ENCODE results near the gene HOTAIR.

The HOTAIR gene

DNA sequence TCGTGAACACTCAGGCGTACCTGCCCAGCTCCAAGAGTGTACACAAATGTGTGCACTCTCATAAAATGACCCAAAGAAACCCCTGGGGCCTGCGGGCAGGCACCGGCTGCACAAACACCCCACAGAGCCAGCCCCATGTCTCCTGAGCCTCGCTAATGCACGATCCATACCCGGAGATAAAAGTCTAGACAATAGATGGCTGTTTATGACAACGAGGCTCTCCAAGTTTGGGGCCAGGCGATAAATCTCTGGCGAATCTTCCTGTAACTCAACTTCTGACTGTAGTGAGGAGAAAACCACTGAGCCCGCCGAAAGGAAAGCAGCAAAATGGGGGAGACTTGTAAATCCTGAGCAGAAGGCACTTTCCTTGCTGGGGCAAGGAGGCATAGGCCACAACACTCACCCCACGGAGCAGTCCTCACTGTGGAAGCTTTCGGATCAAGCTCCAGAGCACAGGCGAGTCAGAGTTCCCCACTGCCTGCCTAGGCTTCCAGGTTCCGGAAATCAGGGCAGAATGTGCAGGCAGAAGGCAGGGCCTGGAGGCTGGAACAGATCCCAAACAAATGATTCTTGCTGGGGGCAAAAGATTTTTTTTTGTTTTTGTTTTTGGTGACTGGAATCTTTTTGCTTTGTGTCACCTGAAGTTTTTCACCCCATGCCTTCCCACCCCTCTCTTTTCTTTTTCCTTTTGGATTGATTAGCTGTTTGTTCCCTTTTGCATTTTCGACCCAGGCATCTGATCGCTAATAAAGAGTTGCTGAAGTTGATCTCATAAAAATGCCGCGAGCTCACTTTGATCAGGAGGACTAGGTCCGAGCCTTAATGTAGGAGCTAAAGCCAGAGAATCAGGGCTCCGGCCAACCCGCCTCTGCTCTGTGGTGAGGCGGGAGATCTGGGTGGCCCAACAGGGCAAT lies 6.3 kb downstream of the HOTAIR start:
- TF ChIP-seq, protein P1, sequence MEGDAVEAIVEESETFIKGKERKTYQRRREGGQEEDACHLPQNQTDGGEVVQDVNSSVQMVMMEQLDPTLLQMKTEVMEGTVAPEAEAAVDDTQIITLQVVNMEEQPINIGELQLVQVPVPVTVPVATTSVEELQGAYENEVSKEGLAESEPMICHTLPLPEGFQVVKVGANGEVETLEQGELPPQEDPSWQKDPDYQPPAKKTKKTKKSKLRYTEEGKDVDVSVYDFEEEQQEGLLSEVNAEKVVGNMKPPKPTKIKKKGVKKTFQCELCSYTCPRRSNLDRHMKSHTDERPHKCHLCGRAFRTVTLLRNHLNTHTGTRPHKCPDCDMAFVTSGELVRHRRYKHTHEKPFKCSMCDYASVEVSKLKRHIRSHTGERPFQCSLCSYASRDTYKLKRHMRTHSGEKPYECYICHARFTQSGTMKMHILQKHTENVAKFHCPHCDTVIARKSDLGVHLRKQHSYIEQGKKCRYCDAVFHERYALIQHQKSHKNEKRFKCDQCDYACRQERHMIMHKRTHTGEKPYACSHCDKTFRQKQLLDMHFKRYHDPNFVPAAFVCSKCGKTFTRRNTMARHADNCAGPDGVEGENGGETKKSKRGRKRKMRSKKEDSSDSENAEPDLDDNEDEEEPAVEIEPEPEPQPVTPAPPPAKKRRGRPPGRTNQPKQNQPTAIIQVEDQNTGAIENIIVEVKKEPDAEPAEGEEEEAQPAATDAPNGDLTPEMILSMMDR (IDR thresholded peaks at IDR 0.05; ENCODE audit: extremely low read depth, missing control alignments): no peak

DNA sequence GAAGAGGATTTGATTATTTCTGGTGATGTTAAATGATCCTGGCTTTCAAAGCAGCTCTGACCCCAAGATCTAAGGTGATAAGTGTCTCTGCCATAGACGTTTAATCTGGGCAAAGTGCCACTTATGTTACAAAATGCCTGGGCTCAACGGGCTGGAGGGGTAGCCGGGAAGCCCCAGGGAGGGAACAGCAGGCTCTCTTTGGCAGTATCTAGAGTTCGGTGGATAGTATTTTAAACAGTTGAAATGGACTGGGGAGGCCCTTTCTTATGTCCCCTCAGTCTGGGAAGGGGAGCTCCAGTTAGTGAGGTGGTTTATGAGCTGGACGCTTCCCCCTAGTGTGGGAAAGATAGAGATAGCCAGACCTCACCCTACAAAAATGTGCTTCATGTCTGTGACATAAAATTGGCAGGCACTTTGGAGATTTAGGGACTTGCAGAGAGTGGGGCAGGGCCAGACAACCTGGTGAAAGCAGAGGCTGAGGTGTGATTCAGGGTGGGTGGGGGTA lies 7.3 kb downstream of the HOTAIR start:
- DNase-seq (ENCODE audit: low spot score): no peak
- TF ChIP-seq, protein P1 (IDR thresholded peaks at IDR 0.05; ENCODE audit: extremely low read depth, missing control alignments): no peak

More for the DNA sequence above, 6.3 kb downstream of the HOTAIR start:
- DNase-seq (ENCODE audit: low spot score): no peak

DNA sequence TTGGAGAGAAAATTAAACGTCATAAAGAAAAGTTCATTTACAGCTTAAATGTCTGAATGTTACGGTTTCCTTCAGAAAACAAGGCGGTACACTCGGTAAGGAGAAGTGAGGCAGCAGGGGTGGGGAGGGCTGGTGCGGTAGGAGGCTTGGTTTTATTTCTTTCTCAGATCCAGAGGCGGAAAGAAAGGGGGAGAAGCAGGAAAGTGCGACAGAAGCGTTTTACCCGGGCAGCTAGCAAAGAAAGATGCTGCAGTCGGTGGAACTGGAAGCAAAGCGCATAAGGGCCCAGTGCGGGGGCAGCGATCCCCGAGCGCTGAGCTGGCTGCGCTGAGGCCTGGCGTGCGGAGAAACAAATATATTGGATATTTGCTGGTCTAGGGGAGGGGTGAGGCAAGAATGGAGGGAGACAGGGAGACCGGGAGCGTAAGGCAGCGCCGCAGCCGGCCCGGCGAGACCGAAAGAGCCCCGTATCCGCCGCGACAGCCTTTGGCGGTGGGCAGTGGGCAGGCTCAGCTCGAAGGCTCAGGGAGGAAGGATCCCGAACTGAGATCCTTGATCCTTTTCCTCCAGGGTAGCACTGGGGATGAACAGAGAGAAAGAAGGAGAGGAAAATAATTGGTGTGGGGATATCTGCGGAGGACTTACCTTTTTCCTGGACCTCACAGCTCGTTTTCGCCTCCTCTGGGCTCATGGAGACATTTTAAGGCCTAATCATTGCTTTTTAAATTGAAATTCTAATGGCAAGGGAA lies 8.2 kb downstream of the HOTAIR start:
- TF ChIP-seq, protein P1 (IDR thresholded peaks at IDR 0.05; ENCODE audit: extremely low read depth, missing control alignments): no peak
- no peak for DNase-seq (ENCODE audit: low spot score)

DNA sequence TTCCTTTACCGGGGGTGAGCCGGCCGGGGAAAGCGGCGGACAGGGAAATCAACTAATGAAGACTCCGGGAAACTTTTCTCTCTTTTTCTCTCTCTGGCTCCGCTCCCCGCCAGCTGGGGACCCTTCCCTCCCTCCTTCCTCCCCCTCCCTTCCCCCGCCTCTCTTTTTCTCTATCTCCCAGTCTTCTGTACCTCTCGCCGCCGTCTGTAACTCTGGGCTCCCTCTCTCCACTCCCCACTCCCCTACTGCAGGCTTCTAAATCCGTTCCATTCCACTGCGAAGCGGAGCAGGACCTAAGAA lies 8.7 kb downstream of the HOTAIR start:
- TF ChIP-seq, protein P1 (IDR thresholded peaks at IDR 0.05; ENCODE audit: extremely low read depth, missing control alignments): no peak

DNA sequence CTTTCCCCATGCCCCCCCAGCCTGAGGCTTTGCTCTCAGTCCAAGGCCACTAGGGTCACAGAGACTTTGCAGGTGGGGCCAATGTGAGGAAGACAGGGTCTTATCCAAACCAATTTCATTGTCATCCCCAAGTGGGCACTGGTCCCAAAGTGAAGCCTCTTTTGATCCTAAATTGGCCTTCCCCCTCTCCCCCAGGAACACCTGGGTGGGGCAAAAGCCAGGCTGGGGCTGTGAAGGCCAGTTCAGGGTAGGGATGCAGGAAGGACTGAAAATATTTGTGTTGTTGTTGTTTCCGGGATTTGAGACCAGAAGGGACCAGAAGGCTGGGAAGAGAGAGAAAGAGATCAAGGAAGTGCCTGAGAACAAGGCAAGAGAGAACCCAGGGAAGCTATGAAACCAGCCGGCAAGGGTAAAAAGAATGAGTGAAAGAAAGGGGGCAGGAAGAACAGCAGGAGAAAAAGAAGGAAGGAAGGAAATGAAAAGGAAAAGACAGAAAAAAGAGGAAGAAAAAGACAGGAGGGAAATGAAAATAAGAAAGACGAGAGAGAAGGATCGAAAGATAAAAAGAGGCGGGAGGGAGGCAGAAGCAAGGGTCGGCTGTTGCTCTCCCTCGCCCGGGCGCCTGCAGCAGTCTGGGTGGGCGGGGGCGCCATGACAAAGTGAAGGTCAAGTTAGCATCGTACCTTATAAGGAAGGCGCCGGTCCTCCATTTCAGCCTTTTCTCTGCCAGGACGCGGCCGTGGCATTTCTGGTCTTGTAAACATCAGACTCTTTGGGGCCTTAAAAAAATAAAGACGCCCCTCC lies 9.3 kb downstream of the HOTAIR start:
- DNase-seq (ENCODE audit: low spot score): no peak

More for the DNA sequence above, 8.7 kb downstream of the HOTAIR start:
- DNase-seq (ENCODE audit: low spot score): no peak

DNA sequence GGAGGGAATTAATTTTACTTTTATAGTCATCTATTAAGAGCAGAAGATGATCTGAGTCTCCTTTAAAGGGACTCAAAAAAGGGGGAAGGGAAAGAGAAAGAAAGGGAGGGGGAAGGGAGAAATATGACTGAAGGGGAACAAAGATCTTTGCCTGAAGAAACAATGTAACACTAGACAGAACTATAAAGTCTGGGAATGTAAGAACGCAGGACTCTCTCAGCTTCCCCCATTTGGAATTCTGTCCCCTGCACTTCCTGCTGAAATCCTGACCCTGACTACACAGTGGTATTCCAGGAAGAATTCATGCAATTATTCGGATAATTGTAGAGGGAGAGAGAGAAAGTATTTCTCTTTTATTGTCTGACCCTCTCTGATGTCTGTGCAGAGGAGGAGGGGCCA lies 10.4 kb downstream of the HOTAIR start:
- DNase-seq (ENCODE audit: low spot score): no peak
- TF ChIP-seq, protein P1 (IDR thresholded peaks at IDR 0.05; ENCODE audit: extremely low read depth, missing control alignments): no peak

More for the DNA sequence above, 9.3 kb downstream of the HOTAIR start:
- TF ChIP-seq, protein P1 (IDR thresholded peaks at IDR 0.05; ENCODE audit: extremely low read depth, missing control alignments): no peak
